Fibroblast of the aortic adventitia (primary cell): ENCODE measurements around the gene SNX33. TPM values are rescaled to one million over a fixed set of nuclear protein-coding genes. Genes with fewer than 3 reads are reported as not detected.
"Not testable (repeated sequence)": the region's sequence is repeated elsewhere in the genome, so short reads cannot be mapped to it uniquely, and the experiment has no call there.

Experiments
- DNase-seq: peaks from one replicate; pipeline ENCODE4 v3.0.0-alpha.2; 2010; ENCODE audit warnings: low read depth
- H3K4me3 ChIP-seq: 2 replicates; pipeline ENCODE4 v1.5.1; 2011; ENCODE audit warnings: low read depth, mild to moderate bottlenecking, control low read depth, low read length, moderate library complexity
- total RNA-seq: library from RNA; depleted of rRNA; stranded (reverse); fragments of >200 nt; gene quantifications from 2 replicates; pipeline ENCODE4 v1.2.3, GENCODE V29; 2012; ENCODE audit warnings: low replicate concordance
- TF ChIP-seq, protein P1 (sequence below): IDR thresholded peaks from 2 replicates; pipeline ENCODE4 v1.5.1; 2011; ENCODE audit warnings: mild to moderate bottlenecking, low read length, control low read depth, inconsistent platforms; ENCODE audit not compliant: insufficient read depth

SNX33 gene
- total RNA-seq, 1 donor = 27.8 TPM

DNA sequence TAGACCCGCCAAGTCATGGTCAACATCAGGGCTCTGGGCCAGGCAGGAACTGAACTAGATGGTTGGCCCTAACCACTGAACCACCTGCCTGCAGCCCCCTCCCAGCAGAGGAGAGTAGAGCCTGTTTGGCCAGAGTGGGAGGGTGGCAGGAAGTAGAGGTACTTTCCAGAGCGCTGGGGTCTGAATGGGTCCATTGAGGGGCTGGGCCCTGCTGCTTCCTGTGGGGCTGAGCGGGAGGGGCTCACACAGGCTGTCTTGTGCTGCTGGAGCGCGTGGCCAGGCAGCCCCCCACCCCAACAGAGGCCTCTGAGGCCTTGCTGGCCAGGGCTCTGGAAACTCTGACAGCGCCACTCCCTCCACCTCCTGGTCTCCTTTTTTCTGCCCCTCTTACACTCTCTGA lies 47.5 kb downstream of the SNX33 start:
- H3K4me3 ChIP-seq = no peak overlapping the region
- TF ChIP-seq, protein P1, sequence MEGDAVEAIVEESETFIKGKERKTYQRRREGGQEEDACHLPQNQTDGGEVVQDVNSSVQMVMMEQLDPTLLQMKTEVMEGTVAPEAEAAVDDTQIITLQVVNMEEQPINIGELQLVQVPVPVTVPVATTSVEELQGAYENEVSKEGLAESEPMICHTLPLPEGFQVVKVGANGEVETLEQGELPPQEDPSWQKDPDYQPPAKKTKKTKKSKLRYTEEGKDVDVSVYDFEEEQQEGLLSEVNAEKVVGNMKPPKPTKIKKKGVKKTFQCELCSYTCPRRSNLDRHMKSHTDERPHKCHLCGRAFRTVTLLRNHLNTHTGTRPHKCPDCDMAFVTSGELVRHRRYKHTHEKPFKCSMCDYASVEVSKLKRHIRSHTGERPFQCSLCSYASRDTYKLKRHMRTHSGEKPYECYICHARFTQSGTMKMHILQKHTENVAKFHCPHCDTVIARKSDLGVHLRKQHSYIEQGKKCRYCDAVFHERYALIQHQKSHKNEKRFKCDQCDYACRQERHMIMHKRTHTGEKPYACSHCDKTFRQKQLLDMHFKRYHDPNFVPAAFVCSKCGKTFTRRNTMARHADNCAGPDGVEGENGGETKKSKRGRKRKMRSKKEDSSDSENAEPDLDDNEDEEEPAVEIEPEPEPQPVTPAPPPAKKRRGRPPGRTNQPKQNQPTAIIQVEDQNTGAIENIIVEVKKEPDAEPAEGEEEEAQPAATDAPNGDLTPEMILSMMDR = no peak
- DNase-seq = no peak

DNA sequence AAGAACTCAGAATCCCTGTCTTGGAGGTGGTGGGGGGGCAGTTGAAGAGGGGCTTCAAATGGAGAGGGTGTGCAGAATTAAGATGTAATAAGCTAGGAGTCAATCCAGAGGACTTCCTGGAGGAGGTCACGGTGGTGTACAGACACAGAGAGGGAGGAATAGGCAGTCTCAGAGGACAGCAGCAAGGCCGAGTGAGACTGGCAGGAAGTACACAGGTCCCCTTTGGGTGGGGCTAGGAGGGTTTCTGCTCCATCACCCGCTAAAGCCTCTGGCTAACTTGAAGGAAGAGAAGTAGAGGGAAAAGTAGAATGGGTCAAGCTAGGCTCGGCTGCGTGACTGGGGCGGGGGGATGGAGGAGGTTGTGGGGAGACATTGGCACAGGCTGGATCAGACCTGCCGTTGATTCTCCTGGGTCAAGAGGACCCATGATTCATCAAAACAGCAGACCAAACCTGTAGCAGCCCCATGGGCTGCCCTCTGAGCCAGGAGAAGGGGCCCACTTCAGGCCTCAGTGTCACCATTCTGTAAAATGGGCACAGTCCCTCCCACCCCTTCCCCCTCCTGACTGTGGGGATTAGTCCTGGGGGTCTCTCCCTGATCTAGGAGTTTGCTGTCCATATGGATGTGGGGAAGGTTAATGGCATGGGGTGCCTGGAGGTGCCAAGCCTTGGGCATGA lies 48.1 kb downstream of the SNX33 start:
- H3K4me3 ChIP-seq = no peak overlapping the region
- TF ChIP-seq, protein P1 = no peak
- no peak for DNase-seq

DNA sequence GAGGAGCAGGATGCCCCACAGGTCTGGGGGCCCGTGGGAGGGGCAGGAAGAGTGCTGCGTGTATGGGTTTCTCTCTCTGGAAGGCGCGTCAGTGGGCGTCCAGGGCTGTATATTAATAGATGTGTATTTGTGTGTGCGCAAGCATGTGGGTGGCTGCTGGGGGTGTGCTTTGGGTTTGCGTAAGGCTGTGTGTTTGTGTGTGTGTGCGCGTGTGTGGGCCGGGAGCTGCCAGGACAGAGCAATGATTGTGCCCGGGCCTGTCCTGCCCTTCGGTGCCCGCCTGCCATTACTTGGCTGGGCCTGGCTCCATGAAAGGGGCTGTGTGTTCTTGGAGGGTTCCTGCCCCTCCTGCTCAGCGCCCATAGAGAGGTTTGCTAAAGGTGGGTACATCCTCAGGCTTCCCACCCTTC lies 48.6 kb downstream of the SNX33 start:
- TF ChIP-seq, protein P1 = no peak
- H3K4me3 ChIP-seq = no peak overlapping the region
- no peak for DNase-seq

DNA sequence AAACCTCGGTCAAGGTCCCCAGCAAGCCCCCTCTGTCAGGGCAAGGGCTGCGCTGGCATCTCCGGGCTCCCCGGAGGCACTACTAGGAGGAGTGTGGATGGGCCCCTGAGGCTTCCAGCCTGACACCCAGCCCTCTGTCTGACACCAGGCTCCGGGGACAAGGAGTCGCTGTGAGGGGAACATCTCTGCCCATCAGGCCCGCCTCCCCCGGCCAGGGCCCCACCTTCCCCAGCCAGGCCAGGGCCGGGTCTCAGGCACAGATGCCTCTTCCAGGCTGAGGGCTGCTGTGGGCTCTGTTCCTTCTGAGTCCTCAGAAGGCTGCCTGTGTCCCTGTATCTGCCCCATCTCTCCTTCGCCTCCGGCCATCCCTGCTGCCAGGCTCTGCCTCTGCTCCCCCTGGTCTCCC lies 49.1 kb downstream of the SNX33 start:
- H3K4me3 ChIP-seq = no peak overlapping the region
- TF ChIP-seq, protein P1 = no peak
- no peak for DNase-seq

GRCh38 chr15:75697523-75697922 lies 49.8 kb downstream of the SNX33 start:
- no peak overlapping the region for H3K4me3 ChIP-seq
- no peak for DNase-seq
- TF ChIP-seq, protein P1 = no peak

GRCh38 chr15:75697974-75698747 lies 50.4 kb downstream of the SNX33 start:
- not testable (repeated sequence) for H3K4me3 ChIP-seq, DNase-seq

DNA sequence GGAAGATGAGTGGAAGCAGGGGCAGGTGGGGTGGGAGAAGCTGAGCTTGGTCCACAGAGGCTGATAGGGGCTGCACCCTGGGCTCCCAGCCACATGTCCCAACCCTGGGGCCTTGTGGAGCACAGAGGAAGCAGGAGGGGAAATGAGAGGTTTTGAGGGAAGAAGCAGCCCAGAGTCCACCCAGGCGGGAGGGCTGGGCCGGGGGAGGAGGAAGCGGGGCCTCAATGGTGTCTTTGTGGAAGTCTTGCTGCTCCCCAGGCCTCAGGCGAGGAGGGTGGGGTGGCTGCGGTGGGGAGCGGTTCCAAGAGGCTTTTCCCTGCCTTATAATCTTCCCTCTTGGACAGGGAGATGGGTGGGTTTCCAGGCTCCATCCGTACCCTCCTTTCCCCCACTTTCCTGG lies 51.8 kb downstream of the SNX33 start:
- not testable (repeated sequence) for H3K4me3 ChIP-seq, DNase-seq

DNA sequence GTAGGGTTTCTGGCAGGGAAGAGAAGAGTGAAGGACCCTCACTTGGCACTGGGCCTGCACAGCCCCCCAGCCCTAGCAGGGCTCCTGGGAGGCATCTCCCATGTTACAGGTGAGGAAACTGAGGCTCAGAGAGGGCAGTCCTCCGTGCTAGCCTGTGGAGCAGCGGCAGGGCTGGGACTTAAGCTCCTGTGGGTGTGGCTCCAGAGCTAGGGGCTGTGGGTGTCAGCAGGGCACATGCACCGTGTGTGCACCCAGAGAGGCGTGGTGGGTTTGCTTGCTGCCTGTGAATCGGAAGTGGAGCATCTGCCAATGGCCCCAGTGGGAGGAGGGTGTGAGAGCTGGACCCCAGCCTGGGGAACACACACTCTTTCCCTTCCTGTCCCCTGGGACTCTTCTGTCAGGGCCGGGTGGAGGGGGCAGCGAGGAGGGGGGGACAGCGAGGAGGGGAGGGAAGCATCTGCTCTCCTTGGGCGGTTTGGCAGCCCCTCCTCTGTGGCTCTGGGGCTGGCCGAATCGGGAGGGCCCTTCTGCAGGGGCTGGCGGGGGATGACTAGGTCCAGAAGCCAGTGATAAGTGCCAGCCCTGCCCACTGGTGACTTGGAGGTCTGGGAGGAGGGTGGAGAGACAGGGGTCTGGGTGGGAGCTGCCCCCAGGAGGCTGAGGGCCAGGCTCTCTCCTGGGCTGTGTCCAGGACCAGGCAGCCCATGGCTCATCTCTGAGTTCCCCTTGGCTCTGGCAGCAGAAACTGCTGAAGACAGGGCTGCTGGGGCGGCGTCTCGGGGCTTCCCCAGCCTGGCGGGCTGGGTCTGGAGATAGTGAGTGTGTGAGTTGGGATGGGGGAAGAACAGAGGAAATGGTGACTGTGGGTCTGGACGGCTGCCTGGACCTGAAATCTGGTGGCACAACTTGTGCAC lies 52.5 kb downstream of the SNX33 start:
- DNase-seq = peak; percentile 74
- not testable (repeated sequence) for H3K4me3 ChIP-seq

DNA sequence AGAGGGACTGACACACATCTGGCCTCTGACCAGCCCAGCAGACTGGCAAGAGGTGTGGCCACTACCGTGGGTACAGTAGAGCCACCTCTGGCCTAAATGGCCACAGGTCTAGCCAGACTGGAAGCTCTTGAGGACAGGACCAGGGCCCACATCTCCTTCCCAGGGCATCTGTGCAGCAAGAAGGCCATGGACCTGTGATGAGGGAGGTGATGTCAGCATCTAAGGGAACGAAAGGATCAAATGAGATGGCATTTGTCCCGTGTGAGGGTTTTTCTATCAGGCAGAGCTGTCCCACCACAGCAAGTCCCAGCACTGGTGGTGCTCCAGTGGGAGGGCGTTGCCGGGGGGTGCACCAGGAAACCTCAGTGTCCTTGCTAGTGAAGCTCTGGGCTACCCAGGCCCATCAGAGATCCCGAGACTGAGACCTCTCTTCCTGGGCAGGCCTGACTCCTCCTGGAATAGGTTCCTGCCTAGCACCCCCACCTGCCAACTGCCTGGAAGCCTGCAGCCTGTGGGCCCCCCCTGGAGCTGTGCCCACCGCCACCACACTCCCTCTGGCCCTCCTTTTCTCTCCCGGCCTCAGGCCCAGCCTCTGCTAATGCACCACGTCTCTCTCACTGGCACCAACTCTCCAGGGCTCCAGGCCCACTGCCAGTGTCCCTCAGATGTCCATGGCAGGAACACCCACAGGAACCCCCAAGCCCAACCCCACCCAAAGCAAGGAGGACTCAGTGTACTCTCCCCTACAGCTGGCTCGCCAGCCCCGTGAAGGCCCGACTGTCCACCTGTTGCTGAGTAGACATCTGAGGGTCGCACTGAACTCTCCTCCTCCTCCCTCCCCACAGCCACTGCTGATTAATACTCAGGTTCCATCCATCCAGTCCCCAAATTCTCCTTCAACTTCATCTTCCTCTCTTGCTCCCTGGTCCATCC lies 53.6 kb downstream of the SNX33 start:
- not testable (repeated sequence) for DNase-seq, H3K4me3 ChIP-seq
